Measurements from ENCODE around the gene CALML4.
A peak's percentile ranks its signal among the peaks of the same experiment; 100 is the strongest.
"Not testable (repeated sequence)": the region's sequence is repeated elsewhere in the genome, so short reads cannot be mapped to it uniquely, and the experiment has no call there.

The CALML4 gene

DNA sequence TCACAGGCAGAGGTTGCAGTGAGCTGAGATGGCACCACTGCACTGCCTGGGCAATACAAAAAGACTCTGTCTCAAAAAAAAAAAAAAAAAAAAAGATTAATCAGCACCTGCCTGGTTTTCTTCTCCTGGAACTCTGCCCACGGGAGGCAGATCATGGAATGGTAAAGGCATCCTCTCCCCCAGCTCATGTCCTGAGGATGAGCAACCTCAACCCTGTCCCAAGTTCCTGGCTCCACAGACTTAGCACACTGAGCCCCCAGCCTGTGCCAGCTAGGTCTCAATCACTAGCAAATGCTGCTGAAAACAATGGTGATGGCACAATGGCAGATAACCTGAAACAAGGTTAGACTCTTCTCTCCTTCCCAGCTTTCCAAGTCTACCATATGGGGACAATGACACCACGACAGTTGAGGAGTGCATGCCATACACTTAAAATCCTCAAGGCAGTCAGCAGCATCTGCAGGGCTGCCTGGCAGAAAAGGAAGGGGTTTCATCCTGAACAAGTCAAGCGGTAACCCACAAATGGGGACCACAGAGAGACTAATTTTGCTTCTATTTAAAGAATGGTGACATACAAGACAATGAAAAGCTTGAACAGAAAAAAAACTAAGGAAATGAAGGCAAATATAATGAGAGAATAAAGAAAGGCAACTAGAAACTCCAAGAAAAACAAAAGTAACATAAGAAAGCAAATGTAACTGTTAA, 19.6 kb upstream of the CALML4 start:
- no peak for DNase-seq (ENCODE audit: low read depth in 2 of 2)

DNA sequence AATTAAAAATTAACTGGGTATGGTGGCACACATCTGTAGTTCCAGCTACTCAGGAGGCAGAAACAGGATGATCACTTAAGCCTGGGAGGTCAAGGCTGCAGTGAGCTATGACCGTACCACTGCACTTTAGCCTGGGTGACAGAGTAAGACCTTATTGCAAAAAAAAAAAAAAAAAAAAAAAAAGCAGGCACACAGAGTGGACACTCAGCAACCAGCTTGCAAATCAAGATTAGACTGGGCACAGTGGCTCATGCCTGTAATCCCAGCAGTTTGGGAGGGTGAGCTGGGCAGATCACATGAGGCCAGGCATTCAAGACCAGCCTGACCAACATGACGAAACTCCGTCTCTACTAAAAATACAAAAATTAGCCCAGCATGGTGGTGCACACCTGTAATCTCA, 19.0 kb upstream of the CALML4 start:
- DNase-seq (ENCODE audit: low read depth in 2 of 2) = no peak

DNA sequence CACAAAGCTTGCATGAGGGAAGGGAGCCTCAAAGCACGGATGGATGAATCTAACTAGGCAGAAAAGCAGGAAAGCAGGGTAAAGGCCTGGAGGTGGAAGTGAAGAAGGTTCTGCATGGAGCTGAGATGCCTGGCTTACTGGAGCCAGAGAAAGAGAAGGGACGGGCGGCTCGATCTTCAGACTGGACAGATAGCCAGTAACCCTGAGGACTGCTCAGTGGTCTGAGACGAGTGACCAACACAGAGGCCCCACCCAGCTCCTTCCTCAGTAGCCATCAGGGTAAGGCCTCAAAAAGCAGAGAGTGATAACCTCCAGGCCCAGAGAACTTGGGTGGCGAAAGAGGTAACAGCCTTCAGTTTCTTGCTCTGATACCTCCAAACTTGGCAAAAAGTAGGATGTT, 18.0 kb upstream of the CALML4 start:
- DNase-seq (ENCODE audit: low read depth in 2 of 2) = no peak

DNA sequence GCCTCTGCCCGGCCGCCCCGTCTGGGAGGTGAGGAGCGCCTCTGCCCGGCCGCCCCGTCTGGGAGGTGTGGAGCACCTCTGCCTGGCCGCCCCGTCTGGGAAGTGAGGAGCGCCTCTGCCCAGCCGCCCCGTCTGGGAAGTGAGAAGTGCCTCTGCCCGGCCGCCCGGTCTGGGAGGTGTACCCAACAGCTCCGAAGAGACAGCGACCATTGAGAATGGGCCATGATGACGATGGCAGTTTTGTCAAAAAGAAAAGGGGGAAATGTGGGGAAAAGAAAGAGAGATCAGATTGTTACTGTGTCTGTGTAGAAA, 17.3 kb upstream of the CALML4 start:
- not testable (repeated sequence) for DNase-seq (ENCODE audit: low read depth in 2 of 2)

DNA sequence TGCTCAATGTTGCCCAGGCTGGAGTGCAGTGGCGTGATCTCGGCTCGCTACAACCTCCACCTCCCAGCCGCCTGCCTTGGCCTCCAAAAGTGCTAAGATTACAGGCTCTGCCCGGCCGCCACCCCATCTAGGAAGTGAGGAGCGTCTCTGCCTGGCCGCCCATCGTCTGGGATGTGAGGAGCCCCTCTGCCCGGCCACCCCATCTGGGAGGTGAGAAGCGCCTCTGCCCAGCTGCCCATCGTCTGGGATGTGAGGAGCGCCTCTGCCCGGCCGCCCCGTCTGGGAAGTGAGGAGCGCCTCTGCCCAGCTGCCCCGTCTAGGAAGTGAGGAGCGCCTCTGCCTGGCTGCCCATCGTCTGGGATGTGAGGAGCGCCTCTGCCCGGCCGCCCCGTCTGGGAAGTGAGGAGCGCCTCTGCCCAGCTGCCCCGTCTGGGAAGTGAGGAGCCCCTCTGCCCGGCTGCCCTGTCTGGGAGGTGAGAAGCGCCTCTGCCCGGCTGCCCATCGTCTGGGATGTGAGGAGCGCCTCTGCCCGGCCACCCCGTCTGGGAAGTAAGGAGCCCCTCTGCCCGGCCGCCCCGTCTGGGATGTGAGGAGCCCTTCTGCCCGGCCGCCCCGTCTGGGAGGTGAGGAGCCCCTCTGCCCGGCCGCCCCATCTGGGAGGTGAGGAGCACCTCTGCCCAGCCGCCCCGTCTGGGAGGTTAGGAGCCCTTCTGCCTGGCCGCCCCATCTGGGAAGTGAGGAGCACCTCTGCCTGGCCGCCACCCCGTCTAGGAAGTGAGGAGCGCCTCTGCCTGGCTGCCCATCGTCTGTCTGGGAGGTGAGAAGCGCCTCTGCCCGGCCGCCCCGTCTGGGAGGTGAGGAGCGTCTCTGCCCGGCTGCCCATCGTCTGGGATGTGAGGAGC, 16.6 kb upstream of the CALML4 start:
- not testable (repeated sequence) for DNase-seq (ENCODE audit: low read depth in 2 of 2)

DNA sequence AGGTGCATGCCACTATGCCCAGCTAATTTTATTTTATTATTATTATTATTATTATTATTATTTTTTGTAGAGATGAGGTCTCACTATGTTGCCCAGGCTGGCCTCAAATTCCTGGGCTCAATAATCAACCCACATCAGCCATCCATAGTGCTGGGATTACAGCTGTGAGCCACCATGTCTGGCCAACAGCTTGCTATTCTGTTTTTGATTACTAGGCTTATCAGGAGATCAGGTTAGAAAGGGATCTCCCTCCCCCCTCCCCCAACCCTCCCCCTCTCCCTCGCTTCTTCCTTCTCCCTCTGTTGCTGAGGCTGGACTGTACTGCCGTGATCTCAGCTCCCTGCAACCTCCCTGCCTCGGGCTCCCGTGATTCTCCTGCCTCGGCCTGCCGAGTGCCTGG, 15.8 kb upstream of the CALML4 start:
- no peak for DNase-seq (ENCODE audit: low read depth in 2 of 2)

DNA sequence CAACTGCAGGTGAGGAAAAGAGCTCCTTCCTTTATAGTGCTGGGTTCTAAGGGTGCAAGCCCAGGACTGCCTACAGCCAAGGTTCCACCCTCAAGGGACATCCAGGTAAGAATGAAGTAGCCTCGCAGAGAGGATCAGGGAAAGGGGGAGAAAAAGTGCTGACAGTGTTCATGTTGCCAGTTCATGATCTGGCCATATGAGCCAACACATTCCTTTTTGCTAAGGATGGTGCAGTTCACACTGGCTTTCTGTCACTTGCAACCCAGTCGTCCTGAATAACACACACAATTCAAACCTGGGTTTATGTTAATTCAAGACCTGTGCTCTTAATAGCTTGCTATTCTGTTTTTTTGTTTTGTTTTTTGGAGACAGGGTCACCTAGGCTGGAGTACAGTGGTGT, 15.4 kb upstream of the CALML4 start:
- DNase-seq (ENCODE audit: low read depth in 2 of 2) = no peak

DNA sequence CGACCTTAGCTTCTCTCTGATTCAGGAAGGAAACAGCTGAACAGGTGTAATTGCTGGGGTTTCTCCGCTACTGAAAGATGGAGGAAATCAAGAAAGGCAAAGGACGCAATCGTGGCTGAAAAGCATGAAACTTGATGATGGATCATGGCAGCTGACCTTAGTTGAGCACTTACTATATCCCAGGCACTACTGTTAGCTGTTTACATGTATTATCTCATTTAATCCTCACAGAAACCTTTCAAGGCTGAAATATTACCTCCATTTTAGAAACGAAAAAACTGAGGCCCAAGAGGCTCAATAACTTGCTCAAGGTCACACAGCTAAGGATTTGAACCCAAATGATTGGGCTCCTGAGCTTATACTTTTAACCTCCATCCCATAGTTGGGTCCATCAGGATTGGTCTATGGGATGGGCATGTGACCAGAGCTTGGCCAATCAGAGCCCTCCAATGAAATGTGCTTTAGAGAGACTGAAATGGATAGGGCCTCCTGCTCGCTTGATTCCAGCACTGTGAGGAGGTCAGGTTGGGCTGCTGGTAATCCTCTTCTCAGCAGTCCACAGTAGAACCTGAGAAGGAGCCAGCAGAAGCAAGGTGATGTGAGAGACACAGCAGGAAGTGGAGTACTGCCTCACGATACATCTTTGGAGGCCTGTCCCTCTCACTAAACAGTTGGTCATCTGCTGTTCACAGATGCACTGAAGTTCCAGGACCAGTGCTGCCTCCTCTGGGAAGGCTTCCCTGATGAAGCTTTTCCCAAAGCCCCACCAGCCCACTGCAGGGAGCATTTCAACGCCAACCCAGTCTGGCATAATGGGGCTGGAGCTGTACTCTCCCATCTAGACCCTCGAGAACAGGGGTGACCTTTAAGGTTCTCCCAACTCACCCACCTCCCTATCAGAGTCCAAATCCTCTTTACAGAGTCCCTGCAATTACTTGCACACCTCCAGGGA, 14.0 kb upstream of the CALML4 start:
- DNase-seq (ENCODE audit: low read depth in 2 of 2) = no peak

DNA sequence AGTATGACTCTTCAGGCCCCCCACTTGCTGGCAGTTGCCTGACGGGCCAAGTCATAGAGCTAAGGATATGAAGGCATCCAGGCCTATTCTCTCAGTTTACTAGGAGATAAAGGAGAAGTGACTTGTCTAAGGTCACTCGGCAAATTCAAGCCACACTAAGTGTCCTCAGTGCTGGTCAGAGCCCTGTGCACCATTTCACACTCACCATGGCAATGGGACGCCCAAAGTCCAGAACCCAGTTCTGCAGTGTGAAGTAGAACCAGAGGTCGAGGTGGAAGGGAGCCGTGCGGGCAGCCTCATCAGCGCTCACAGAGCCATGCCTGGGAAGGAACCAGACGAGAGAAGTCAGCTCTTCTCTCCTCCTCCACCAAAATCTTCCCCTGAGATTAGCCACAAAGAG, 13.2 kb upstream of the CALML4 start:
- no peak for DNase-seq (ENCODE audit: low read depth in 2 of 2)

DNA sequence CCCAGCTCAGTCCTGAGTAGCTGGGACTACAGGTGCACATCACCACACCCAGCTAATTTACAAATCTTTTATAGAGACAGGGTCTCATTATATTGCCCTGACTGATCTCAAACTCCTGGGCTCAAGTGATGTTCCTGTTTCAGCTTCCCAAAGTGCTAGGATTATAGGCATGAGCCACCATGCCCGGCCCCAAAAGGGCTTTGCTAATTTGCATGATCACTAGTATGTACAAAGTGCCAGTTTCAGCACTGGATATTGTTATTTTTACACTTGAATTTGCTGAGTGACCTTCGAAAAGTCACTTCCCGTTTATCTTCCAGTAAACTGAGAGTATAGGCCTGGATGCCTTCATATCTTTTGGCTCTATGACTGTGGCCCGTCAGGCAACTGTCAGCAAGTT, 12.2 kb upstream of the CALML4 start:
- no peak for DNase-seq (ENCODE audit: low read depth in 2 of 2)

DNA sequence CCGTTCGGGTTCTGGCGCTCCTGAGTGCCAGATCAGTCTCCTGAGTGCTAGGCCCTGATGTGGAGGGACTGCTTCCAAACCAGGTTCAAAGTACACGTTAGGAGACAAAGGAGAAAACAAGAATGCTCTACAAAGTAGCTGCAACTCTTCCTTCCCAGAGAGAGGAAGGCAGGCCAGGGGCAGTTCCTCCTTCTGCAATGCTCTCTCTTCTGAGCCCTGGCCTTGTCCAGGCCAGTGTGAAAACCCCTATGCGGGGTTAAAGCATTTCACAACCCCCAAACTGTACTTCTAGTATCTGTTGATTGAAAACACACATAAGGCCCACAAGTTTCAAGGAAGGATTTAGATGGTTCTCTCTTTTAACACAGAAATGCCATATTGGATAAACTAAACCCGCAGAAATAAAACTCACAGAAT, 9.7 kb upstream of the CALML4 start:
- DNase-seq (ENCODE audit: low read depth in 2 of 2) = no peak

DNA sequence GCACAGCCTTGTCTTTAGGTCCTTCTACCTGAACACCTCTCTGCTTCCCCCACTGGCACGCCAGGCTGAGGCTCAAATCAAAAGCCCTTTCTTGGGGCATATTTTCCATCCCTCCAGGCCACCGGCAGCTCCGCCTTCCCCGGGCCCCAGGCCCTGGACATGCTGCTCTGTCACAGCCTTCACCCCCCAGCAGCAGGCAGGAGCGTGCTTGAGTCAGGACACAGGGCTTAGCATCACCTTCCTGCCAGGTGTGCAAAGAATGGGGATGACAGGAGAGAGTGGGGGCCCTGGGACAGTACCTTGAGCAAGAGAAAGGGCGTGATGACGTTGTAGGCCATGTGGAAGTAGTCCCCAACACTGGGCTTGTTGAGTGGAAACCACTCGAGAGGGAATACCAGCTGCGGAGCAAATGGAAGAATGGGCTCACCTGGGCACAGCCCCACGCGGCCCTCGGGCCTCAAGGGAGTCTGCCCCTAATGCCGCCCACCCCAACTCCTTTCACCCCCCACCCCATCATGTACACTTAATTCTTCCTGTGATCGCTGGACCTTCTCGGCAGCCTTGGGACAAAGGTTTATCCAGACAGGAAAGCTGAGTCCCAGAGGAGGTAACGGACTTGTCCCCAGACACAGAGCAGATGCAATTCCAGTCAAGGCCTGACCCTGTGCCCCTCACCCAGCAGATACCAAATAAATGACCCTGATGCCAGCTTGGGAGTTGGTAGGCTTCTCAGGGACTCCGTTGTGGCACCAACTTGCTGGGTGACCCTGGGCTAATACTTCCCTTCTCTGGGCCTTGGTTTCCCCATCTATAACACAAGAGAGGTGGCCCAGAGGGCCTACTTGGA, 9.1 kb upstream of the CALML4 start:
- DNase-seq (ENCODE audit: low read depth in 2 of 2) = no peak

DNA sequence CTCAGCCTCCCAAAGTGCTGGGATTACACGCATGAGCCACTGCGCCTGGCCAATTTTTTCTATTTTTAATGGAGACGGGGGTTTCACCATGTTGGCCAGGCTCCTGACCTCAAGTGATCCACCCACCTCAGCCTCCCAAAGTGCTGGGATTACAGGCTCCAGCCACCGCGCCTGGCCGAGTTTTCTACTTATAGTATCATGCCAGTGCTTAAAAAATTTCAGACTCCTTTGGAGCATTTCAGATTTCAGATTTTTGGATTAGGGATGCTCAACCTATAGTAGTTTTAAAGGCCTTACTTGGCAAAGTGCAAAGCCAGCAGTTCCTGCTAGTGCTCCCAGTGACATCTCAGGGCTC, 8.3 kb upstream of the CALML4 start:
- not testable (repeated sequence) for DNase-seq (ENCODE audit: low read depth in 2 of 2)

DNA sequence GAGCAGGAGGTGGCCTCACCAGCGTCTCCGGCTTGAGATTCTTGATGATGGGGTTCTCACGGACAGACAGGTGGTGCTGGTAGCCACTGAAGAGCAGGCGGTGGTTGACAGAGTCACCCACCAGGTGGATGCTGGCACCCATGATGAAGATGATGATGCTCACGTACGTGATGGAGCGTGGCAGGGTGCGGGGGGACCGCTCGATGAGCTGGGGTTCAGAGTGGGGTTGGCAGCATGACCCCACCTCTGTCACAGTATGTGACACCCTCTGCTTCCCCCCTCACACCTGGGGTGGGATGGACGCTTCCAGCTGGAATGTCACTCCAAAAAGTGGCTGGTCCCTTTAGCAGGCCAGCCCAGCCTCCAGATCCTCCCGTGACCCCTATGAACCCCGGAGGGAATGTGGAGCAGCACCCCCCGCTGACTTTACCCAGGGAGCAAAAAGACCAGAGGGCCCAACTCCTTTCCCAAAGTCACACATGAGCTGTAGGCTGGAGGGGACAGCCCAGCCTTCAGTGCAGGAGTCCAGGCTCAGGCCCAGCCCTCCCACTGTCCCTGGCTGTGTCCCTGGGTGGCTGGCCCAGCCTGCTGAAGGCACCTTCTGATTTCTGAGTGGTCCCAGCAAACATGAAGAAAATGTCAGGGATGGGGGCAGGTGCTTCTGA, 6.7 kb upstream of the CALML4 start:
- no peak for DNase-seq (ENCODE audit: low read depth in 2 of 2)

DNA sequence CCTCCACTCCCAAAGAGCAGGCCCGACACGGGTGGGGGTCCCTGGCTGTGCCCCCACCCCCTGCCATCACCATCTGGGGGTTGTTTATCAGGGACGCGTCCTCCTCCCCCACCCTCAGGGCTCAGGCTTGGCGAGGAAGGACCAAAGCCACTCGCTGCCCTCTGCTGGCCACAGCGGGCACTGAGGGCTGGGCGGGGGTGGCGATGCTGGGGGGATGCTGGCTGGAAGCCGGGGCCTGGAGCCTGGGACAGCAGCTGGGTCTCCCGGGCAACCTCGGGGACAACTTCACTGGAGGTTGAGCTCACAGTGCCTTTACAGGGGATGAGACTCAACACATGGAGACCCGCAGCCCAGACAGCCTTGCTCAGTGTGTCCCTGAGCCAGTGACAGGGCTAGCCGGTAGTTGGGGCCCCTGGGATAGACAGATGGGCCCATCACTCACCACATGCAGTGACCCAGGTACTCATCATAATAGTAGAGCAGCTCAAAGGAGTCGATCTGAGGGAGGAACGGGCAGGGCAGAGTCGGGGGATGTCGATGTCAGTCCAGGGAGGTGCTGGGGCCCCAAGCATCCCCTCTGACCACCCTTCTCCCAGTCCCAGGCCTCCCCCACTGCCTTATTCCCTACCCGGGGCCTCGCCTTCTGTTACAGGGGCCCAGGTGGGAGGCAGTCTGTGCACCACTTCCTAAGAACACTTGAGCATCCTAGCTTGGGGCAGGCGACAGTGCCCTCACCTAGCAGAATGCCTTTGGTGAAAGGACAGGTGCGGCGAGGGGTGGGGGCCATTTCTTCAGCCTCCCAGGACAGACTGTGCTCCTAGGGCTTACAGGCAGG, 5.9 kb upstream of the CALML4 start:
- no peak for DNase-seq (ENCODE audit: low read depth in 2 of 2)

DNA sequence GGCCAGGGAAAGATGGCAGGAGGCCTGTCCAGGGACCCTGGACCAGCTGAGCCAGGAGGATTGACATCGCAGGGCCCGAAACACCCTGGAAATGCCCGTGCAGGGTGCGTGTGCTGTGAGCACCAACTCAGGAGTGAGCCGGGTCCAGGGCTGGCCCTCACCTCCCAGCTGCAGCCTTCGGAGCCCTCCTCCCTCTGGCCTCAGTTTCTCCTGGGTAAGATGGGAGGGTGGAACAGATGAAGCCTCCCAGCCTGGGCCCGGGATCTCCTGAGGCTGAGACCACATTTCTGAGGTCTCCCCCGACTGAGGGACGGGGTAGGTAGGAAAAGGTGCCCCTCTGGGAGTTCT, 5.3 kb upstream of the CALML4 start:
- DNase-seq (ENCODE audit: low read depth in 2 of 2) = no peak

DNA sequence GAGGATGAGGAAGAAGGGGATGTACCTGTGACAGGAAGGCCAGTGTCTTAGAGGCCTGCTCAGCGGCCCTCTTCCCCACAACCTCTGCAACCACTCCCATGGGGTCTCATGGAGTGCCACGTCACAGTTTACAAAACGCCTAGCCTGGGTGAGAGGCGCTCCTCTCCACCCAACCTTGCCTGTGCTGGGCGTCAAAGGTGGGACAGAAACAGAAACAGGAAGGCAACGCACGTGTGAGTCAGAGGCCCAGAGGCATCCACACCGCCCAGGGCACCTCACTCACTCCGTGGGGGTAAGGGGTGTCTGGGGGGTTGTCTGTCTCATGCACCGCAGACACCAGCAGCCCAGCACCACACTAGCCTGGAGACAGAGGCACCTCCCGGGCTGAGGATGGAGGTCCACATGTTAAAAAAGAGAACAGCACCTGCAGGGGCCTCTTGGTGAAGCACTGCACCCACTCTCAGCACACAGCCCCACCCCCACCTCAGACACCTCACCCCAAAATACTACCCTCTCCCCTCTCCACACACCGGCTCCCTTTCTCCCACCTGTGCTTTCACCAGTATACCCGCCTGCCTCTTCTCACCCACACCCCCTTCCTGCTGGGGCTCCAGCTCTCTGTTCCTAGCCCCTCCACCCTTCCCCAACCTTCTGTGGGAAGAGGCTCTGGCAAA, 4.7 kb upstream of the CALML4 start:
- peak; percentile 21 to 23 for DNase-seq (ENCODE audit: low read depth in 2 of 2)

DNA sequence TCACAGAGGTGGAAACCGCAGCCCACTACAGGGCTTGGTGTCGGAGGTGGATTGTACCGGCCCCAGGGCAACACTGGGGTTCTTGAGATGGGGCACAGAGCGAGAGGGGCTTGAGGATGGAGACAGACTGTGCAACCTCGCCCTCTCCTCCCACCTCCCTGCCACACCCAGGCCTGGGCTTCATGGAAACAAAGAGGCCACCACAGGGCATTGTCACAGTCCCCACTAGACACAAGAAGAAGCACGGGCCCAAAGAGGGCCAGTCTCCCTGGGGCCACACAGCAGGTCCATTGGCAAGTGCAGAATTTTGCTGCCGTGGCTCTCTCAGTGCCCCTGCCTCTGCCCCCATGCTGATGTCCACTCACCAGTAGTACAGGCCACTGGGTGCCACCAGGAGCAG, 4.1 kb upstream of the CALML4 start:
- DNase-seq (ENCODE audit: low read depth in 2 of 2) = no peak

DNA sequence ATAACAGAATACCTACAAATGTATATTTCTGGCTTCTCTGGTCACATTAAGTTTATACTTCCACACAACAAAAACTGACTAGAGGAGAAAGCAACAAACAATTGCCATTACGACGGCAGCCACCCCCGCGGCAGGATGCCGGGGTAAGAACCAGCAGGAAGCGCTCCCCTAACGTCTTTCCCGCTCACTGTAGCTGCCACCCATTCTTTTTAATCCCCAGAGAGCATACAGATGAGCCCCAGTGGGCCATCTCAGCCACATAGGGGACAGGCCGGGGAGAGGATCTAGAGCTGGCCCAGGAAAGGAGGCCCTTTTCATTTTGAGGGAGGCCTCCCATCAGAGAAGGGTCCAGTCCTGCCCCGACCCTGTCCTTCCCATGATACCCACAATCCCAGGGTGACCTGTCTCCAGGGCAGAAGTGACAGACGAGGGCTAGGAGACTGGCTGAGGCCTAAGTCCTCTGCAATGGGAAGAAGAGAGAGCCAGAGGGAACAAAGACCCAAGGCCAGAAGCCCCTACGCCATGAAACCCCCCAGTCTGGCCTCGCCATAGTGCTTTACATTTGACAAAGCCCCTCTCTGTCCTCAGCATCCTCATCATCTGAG, 3.6 kb upstream of the CALML4 start:
- DNase-seq (ENCODE audit: low read depth in 2 of 2) = no peak
